PFSK-1 (cell line): ENCODE measurements around the gene MTERF2.

ENCODE experiments used
- FOXP2 ChIP-seq: optimal IDR thresholded peaks from 2 replicates; pipeline ENCODE3; 2011; ENCODE audit warnings: borderline replicate concordance, control low read depth, inconsistent platforms; ENCODE audit not compliant: insufficient read depth; ENCODE audit errors: extremely low read length, extremely low read depth
- POLR2AphosphoS5 ChIP-seq: IDR thresholded peaks from 2 replicates; pipeline ENCODE4 v1.6.1; 2012; ENCODE audit warnings: low read depth, mild to moderate bottlenecking, control low read depth, low read length, moderate library complexity
- SIN3A ChIP-seq: IDR thresholded peaks from 2 replicates; pipeline ENCODE4 v1.6.1; 2012; ENCODE audit warnings: mild to moderate bottlenecking, low read length, moderate library complexity, borderline replicate concordance; ENCODE audit not compliant: insufficient read depth
- TAF1 ChIP-seq: IDR thresholded peaks from 2 replicates; pipeline ENCODE4 v1.6.1; 2012; ENCODE audit warnings: low read length, control low read depth, borderline replicate concordance; ENCODE audit not compliant: insufficient read depth
- TF ChIP-seq, protein P1 (sequence below), 2 experiments: IDR thresholded peaks; 2 replicates each; pipeline versions ENCODE4 v1.6.1 to v1.8.0; 2011 to 2012; ENCODE audit warnings: low read depth in 2 of 2, low read length in 2 of 2, control low read depth in 1 of 2, inconsistent platforms in 1 of 2, mild to moderate bottlenecking in 1 of 2, moderate library complexity in 1 of 2; ENCODE audit not compliant: insufficient read depth in 1 of 2

MTERF2 gene

GRCh38 chr12:106975098-106975497 lies 11.8 kb downstream of the MTERF2 start:
- no peak for TF ChIP-seq FOXP2
- TF ChIP-seq POLR2AphosphoS5: no peak
- TF ChIP-seq SIN3A: no peak
- TF ChIP-seq, protein P1, sequence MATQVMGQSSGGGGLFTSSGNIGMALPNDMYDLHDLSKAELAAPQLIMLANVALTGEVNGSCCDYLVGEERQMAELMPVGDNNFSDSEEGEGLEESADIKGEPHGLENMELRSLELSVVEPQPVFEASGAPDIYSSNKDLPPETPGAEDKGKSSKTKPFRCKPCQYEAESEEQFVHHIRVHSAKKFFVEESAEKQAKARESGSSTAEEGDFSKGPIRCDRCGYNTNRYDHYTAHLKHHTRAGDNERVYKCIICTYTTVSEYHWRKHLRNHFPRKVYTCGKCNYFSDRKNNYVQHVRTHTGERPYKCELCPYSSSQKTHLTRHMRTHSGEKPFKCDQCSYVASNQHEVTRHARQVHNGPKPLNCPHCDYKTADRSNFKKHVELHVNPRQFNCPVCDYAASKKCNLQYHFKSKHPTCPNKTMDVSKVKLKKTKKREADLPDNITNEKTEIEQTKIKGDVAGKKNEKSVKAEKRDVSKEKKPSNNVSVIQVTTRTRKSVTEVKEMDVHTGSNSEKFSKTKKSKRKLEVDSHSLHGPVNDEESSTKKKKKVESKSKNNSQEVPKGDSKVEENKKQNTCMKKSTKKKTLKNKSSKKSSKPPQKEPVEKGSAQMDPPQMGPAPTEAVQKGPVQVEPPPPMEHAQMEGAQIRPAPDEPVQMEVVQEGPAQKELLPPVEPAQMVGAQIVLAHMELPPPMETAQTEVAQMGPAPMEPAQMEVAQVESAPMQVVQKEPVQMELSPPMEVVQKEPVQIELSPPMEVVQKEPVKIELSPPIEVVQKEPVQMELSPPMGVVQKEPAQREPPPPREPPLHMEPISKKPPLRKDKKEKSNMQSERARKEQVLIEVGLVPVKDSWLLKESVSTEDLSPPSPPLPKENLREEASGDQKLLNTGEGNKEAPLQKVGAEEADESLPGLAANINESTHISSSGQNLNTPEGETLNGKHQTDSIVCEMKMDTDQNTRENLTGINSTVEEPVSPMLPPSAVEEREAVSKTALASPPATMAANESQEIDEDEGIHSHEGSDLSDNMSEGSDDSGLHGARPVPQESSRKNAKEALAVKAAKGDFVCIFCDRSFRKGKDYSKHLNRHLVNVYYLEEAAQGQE (IDR thresholded peaks at IDR 0.05; ENCODE audit: insufficient read depth in 1 of 2, low read depth in 2 of 2, low read length in 2 of 2): no peak
- no peak for TF ChIP-seq TAF1

DNA sequence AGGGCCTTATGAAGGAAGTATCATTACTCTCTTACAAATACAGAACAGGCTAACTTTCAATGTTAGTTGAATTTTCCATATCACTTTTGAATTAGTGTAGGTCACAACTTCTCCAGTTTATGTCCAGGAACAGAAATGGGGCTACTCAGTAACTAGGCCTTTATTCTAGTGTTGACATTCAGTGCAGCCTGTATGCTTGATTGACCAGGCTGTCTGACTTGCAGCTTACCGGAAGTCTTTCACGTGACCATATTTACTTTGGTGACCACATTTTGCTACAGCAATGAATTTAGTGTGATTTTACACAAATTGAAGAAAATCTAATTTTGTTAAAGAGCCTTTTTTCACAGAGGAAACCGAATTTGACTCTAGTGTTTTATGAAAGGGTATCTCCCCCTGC lies 12.4 kb downstream of the MTERF2 start:
- no peak for TF ChIP-seq FOXP2
- TF ChIP-seq, protein P1 (IDR thresholded peaks at IDR 0.05; ENCODE audit: insufficient read depth in 1 of 2, low read depth in 2 of 2, low read length in 2 of 2): no peak
- TF ChIP-seq POLR2AphosphoS5: no peak
- TF ChIP-seq SIN3A: no peak
- no peak for TF ChIP-seq TAF1

- TF ChIP-seq, protein P1 (IDR thresholded peaks at IDR 0.05; ENCODE audit: insufficient read depth in 1 of 2, low read depth in 2 of 2, low read length in 2 of 2): no peak
- TF ChIP-seq FOXP2: no peak
- no peak for TF ChIP-seq TAF1
- no peak for TF ChIP-seq POLR2AphosphoS5
- no peak for TF ChIP-seq SIN3A
Observed at GRCh38 chr12:106973545-106973944, 13.4 kb downstream of the MTERF2 start.

GRCh38 chr12:106971065-106971464 lies 15.9 kb downstream of the MTERF2 start:
- TF ChIP-seq FOXP2 (no peak), POLR2AphosphoS5 (no peak), SIN3A (no peak), TAF1 (no peak)
- TF ChIP-seq, protein P1 (IDR thresholded peaks at IDR 0.05; ENCODE audit: insufficient read depth in 1 of 2, low read depth in 2 of 2, low read length in 2 of 2): no peak

DNA sequence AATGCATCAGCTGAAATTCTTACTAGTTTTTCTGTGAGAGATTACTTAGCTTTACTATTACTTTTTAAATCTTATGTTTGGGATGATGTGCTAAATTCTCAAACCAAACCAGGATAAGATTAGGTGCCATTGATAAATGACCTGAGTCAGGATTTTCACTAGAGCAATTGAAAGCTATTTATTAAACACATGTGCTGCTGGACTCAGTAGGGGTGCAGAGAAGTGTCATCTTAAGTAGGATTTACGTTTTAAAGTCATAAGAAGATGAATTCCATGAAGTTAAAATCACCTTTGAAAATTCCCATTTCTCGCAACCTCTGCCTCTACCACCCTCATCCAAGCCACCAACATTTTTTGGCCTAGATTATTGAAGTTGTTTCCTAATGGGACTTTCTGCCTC lies 22.4 kb downstream of the MTERF2 start:
- TF ChIP-seq, protein P1 (IDR thresholded peaks at IDR 0.05; ENCODE audit: insufficient read depth in 1 of 2, low read depth in 2 of 2, low read length in 2 of 2): no peak
- TF ChIP-seq TAF1 (no peak), FOXP2 (no peak), POLR2AphosphoS5 (no peak), SIN3A (no peak)
